Midbrain (tissue), 1 donor: ENCODE results near the gene EPS15.
"Not testable (repeated sequence)": the region's sequence is repeated elsewhere in the genome, so short reads cannot be mapped to it uniquely, and the experiment has no call there.

Experiments
- DNase-seq: peaks from one replicate; lab custom pipeline; 2025; lab: John Stamatoyannopoulos, UW

EPS15 gene

GRCh38 chr1:51542158-51542953, 23.3 kb upstream of the EPS15 start:
- DNase-seq: no peak

- DNase-seq: no peak
Measured at GRCh38 chr1:51541313-51542050, 22.4 kb upstream of the EPS15 start.

DNA sequence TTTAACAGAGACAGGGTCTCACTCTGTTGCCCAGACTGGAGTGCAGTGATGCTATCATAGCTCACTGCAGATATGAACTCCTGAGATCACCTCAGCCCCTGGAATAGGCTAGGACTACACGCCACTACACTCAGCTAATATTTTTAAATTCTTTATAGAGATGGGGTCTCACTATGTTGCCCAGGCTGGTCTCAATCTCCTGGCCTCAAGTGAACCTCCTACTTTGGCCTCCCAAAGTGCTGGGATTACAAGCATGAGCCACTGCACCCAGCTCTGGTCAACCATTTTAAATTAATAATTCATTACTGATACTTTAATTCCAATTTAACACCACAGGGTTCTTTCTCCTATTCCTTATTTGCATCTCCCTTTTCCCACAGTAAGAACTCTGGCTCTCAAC, 18.5 kb upstream of the EPS15 start:
- no peak for DNase-seq

- DNase-seq: peak; percentile 89
Measured at GRCh38 chr1:51535006-51535592, 16.0 kb upstream of the EPS15 start.

- DNase-seq: no peak
Measured at GRCh38 chr1:51534447-51534846, 15.4 kb upstream of the EPS15 start.

GRCh38 chr1:51532853-51533252, 13.8 kb upstream of the EPS15 start:
- no peak for DNase-seq

DNA sequence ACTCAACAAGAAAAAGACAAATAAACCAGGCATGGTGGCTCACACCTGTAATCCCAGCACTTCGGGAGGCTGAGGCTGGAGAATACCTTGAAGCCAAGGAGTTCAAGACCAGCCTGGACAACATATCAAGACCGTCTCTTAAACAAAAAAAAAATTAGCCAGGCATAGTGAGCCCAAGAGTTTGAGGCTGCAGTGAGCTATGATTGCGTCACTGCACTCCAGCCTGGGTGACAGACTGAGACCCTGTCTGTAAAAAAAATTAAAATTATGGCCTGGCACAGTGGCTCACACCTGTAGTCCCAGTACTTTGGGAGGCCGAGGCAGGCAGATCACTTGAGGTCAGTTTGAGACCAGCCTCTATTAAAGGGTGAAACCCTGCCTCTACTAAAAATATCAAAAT, 11.4 kb upstream of the EPS15 start:
- not testable (repeated sequence) for DNase-seq

DNA sequence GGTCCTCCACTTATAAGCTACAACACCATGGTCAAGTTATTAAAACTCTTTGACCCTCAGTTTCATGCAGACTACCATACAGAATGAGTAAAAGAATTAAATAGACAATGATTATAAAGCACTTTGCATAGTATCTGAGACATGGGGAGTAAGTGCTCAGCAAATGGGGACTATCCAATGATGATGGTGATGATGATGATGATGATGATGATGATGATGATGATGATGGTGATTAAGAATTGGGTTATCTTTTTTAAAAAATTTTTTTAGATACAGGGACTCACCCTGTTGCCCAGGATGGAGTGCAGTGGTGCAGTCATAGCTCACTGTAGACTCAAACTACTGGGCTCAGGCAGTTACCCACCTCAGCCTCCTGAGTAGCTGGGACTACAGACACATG, 8.1 kb upstream of the EPS15 start:
- no peak for DNase-seq

- no peak for DNase-seq
Measured at GRCh38 chr1:51526248-51526647, 7.2 kb upstream of the EPS15 start.

DNA sequence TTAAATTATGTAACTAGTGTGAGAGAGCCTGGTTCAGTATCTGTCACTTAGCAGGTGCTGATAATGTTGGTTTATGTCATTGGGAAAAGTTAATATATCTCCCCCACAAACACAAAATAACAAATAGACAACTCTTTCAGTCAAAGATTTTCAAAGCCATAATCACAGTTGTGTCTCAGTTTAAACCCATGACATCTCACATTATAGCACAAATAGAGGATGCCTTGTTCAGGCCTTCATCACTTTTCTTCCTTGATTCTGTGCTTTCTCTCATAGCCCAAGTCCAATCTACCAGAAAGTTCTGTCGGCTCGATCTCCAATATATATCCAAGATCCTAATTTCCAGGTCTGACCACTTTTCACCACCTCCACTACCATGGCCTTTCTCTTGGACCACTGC, 6.2 kb upstream of the EPS15 start:
- no peak for DNase-seq

- no peak for DNase-seq
Measured at GRCh38 chr1:51524817-51525216, 5.8 kb upstream of the EPS15 start.

GRCh38 chr1:51523931-51524330, 4.9 kb upstream of the EPS15 start:
- peak; percentile 73 for DNase-seq

- DNase-seq: no peak
Measured at GRCh38 chr1:51520700-51521248, 1.7 kb upstream of the EPS15 start.

GRCh38 chr1:51519865-51520699, 1.0 kb upstream of the EPS15 start:
- DNase-seq: no peak

DNA sequence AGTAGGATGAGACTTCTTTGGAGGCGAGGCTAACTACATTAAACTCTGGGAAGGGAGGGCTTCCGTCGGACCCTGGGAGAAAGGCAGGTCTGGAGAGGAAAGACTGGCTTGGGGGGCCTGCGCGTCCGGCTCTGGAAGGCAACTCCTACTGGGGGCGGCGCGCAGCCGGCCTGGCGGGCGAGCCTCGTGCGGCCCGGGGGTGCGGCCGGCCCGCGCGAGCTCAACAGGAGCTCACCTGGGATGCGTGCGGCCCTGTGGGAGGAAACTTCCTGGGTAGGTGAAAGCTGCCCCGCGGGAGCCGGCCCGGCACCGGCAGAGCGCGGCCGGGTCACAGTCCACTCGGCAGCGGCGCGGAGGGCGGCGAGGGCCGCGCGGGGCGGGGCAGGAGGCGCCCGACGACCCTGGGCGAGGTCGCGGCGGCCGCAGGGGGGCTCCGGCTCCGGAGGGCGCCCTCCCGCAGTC, 449 bp downstream of the EPS15 start:
- peak; percentile 33 for DNase-seq

DNA sequence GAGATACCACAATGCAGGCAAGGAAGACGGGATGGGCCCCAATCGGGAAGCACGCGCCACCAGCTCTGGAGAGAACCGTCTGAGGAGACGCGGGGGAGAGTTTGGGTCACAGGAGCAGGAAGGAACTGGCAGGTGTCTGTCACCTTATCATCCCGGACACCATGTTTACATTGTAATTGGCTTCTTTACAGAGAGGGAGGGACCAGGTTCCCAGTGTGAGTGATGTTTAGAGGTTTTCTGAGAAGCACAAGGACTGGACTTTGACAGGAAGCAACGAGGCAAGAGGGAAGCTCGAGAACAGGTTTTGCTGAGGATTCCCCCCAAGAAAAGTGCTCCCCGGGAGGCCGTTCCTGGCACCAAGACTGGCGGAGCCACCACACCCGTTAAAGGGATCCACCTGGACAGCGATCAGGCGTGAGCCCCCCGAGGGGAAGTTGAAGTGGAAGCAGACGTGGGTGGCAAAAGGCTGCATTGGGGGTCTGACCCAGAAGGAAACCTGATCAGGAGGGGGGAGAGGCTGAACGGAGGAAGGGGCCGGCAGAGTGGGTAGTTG, 957 bp downstream of the EPS15 start:
- DNase-seq: peak; percentile 47

GRCh38 chr1:51517361-51518032, 1.6 kb downstream of the EPS15 start:
- DNase-seq: peak; percentile 47

GRCh38 chr1:51516649-51517158, 2.4 kb downstream of the EPS15 start:
- no peak for DNase-seq

DNA sequence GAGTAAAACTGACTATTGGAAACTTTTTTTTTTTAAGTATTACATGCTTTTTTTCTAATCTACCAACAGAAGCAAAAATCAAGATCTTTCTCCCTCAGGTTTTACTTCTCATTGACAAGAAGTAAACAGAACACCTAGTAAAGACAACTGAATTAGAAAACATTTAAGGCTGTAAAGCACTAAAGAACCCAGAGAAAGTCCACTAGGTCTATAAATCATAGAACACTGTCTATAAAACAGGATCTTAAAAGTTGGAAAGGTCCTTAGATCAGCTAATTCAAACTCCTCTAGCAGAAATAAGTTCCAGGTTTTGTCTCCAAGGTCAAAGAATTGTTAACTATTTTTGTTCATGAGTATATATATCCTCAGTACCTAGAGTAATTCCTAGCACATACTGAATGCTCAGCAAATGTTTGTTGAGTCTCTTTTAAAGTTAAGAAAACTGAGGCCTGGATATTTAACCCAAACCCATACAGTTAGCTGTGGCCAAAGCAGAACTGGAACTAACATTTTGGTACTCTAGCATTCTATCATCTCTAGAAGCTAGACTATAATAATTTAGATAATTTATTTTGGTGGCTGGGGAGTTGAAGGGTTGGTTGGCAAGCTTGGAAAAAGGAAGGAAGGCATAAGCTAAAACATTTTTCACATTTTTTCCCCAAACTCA, 3.0 kb downstream of the EPS15 start:
- no peak for DNase-seq
